Stimulated activated CD8-positive, alpha-beta memory T cell treated with anti-CD3 and anti-CD28 coated beads, Interleukin-2, amount 100 ng/mL, for 48 hours (primary cell): Measurements from ENCODE around the gene AGAP6.
A peak's percentile ranks its signal among the peaks of the same experiment; 100 is the strongest.
"Not testable (repeated sequence)": the region's sequence is repeated elsewhere in the genome, so short reads cannot be mapped to it uniquely, and the experiment has no call there.

Experiments used
- DNase-seq, 2 donors: peaks; one replicate each; pipeline ENCODE4 v3.0.0-alpha.2; 2020; ENCODE audit warnings: low read depth in 2 of 2

The AGAP6 gene

DNA sequence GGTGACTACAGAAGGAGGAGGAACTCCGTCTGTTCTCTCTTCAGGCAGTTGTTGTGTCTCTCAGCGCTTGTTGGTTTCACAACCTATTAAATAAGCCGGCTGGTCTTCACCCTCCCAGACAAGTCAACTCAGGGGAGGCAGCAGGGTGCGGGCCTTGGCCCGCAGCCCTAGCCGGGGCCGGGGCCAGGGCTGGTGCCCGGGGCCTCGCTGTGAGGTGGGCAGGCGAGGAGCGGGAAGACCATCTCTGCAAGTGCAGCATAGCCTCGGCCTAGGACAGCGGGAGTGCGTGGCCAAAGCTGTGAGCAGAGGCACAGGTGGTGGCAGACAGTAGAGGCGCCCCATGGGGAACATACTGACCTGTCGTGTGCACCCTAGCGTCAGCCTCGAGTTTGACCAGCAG lies at the start of gene AGAP6:
Gene AGAP6, plus strand, starts transcription at position 31 of the 400 bp plus-strand sequence. Its CDS starts 310 bp downstream, at position 341.
- not testable (repeated sequence) for DNase-seq

DNA sequence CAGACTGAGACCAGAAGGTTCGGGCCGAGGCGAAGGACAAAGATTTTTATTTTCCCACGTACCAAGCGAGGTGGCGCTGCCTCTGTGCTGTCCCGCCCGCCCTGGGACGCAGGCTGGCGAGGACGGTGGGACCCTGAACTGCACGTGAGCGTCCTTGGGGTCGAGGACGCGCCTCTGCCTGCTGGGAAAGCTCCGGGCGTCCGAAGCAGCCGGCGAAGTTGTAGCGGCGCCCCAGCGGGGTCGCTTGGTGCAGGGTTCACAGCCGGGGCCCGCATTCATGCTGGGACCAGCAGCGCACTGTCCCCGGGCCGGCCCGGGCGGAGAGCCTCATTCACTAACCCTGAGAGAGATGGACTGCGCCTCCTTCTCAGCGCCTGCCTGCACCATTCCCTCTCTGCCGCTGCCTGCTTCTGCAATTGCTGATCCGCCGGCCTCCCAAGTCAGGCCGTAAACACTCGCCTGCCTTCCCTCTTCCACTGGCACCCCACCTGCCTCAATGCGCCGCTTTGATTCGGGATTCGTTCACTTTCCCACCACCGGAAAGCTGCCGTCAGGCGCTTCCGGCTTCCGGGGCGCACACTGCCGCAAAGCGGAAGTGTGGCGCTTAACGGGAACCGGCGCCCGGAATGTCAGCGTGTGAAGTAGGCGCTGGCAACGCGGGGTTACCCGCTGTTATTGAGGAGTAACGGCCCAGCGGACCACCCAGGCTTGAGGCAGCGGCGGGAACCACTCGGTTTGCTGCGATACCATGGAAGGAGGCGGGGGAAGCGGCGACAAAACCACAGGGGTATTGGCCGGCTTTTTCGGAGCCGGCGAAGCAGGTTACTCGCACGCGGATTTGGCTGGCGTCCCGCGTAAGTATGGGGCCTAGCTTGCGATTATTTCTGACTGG lies 46.5 kb upstream of the AGAP6 start, which contains the start of the genes PARG and TIMM23B:
Gene PARG, minus strand, starts transcription at position 581 of the 892 bp plus-strand sequence. Its CDS starts 302 bp downstream, at position 279.
Gene TIMM23B, plus strand, starts transcription at position 607 of the 892 bp plus-strand sequence. Its CDS starts 142 bp downstream, at position 749.
- peak; percentile 68 to 69 for DNase-seq

DNA sequence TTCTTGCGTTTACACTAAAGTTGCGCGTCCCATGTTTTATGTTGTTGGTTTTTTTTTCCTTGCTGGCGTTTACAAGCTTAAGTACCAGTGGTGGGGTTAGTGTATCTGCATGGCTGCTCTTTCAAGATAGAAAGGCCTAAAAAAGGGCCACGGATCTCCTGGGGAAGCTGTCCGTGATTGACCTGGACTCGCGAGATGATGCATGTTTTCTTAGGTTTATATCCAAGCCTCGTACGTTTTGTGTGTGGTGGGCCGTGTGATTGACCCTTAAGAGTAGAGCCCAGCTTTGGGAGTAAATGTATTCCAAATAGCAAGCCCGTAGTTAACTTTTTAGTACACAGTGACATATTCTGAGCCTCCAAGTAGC lies 45.9 kb upstream of the AGAP6 start:
- DNase-seq, result not testable (repeated sequence)

DNA sequence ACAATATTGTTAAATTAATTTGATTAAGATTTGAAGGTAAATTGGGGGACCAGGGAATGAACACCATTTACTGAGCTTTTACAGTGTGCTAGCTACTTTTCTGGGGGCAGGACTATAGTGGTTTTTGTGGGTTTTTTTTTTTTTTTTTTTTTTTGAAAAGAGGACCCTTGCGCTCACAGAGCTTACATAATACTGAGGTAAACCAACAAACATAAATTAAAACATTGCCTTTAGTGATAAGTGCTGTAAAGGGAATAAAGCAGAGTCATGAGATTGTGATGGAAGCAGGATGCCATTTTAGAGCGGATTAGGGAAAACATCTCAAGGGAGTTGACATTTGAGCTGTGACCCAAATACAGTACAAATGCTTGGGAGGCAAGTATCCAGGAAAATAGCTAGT lies 44.6 kb upstream of the AGAP6 start:
- DNase-seq, result not testable (repeated sequence)

DNA sequence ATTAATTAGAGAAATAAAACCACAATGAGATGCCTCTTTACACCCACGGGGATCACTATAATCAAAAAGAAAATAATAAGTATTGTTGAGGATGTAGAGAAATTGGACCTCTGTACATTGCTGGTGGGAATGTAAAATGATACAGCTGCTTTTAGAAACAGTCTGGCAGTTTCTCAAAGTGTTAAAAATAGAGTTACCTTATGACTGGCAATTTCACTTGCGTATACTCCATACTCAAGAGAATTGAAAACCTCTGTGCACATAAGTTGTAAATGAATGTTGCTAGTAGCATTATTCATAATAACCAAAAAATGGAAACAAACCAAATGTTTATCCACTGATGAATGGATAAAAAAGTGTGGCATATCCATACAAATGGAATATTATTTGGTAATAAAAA lies 40.1 kb upstream of the AGAP6 start:
- DNase-seq, result not testable (repeated sequence)

- DNase-seq, result not testable (repeated sequence)
These were observed 39.5 kb upstream of the AGAP6 start for GRCh38 chr10:49948737-49949136.

- not testable (repeated sequence) for DNase-seq
These were observed 36.2 kb upstream of the AGAP6 start for GRCh38 chr10:49952006-49952405.

DNA sequence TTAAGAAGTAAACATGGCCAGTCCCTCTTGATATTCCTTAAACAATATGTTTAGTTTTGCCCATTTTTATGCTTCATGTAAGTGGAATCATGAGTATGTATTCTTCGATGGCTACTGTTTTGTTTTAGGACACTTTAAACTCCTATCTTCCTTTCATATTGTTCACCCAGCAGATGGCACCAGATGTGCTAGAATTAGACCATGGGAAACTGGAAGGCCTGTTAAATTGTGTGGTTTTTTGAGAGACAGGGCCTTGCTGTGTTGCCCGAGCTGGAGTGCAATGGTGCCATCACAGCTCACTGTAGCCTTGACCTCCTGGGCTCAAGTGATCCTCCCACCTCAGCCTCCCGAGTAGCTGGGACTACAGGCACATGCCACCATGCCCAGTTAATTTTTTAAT lies 35.1 kb upstream of the AGAP6 start:
- DNase-seq, result not testable (repeated sequence)

- DNase-seq, result not testable (repeated sequence)
These were observed 17.8 kb upstream of the AGAP6 start for GRCh38 chr10:49970331-49970857.

GRCh38 chr10:49971466-49971865 lies 16.7 kb upstream of the AGAP6 start:
- DNase-seq, result not testable (repeated sequence)

DNA sequence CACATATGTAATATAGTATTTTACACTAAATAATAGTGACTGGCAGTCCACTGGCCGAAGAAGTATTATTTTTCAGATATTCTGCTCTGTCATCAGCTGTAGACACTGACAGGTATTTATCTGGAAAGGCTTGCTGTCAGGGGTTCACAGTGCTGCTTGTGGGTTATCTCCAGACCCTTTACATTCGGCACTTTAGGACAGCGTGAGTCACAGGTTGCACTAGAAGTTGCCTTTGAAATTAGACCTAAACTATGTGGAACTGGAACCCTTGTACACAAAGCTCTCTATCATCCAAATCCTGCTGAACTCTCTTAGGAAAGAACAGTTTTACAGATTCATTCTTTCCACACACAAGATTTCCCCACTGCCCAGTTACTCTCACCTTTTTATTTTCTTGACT lies 16.1 kb upstream of the AGAP6 start:
- not testable (repeated sequence) for DNase-seq

GRCh38 chr10:49977756-49978155 lies 10.4 kb upstream of the AGAP6 start:
- DNase-seq, result not testable (repeated sequence)

- not testable (repeated sequence) for DNase-seq
These were observed 999 bp upstream of the AGAP6 start for GRCh38 chr10:49987207-49987606.

DNA sequence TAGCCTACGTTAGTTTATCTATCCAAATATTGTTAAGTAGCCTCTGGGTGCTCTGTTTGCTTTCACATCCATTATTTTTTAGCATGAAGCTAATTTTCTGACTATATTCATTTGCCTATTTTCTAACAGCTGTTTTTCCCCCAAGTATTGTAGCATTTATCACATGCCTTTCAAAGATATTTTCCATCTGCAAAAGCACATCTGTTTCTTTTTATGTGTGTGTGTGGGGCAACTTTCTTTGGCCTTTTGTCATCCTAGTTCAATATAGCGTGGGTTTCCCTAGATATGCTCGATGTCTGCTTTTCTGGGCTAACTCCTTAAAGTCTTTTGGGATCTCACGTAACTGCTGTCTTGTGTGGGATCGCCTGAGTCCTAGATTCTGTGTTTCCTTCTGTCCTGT lies 7.1 kb downstream of the AGAP6 start:
- DNase-seq, result not testable (repeated sequence)

DNA sequence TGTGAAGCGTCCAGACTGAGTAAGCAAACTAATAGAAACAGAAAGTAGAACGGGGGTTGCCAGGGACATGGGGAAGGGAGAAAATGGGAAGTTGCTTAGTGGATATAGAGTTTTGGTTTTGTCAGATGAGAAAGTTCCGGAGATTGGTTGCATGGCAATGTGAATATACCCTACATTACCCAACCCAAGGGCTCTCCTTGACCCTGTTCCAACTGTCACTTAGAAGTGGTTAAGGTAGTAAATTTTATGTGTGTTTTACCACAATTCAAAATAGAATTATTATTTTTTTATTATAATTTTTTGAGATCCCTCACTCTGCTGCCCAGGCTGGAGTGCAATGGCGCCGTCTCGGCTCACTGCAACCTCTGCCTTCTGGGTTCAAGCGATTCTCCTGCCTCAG lies 25.8 kb downstream of the AGAP6 start:
- not testable (repeated sequence) for DNase-seq

DNA sequence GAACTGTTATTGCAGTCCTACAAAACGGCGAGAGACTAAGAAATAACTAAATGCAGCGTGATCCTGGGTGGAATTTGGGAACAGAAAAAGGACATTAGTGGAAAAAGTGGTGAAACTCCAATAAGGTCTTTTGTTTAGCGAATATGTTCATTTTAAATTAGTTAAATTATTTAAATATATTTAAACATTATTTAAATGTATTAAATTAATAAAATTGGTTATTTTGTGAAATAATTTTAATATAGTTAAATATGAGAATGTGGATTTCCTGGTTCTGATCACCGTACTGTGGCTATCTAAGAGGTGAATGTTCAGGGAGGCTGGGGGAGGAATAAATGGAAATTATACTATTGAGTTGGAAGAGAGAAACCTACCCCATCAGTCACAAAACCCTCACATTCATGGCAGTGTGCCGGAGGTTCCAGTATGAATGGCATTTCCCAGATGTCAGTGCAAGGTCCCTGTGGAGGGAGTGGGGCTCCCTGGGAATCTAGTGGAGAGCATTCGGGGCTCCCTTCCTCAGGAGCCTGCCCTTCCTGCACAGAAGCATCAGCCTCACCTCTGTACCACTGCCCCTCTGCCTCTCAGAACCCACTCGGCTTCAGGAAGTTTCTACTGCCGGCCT lies 27.5 kb downstream of the AGAP6 start:
- DNase-seq, result not testable (repeated sequence)

DNA sequence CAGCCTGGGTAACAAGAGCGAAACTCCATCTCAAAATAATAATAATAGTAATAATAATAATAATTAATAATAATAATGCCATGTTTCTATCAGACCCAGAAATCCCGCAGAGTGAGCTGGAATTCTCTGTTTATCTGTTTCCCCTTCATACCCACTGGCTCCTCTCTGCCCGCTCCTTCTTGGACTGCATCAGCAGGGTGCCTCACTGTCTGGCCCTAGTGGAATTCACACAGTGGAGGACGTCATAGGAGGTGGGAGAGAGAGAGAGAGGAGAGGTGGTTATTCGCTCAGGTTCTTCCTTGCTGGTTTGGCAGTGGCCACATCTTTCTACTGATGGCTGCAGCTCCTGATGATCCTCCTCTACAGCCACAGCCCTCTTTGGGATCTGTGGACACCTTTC lies 28.7 kb downstream of the AGAP6 start:
- DNase-seq, result not testable (repeated sequence)

GRCh38 chr10:50017646-50018045 lies 29.4 kb downstream of the AGAP6 start:
- not testable (repeated sequence) for DNase-seq

DNA sequence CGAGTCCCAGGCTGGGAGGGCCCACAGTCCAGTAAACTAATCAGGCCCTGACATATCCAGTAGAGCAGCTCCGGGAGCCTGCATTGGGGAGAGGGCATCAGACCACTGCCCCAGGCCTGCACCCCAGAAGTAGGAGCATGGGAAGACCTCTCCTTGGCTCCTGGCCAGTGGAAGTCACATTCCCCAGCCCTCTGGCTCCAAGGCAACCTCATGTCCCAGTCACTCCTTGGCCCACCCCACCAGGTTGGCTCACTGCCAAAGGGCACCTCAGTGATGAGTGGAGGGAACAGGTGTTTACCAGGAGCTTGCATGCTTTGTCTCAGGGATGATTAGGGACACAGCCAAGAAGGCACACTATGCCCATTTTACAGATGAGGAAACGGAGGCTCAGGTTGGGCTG lies 31.1 kb downstream of the AGAP6 start:
- DNase-seq, result not testable (repeated sequence)

- DNase-seq, result not testable (repeated sequence)
These were observed 32.3 kb downstream of the AGAP6 start for GRCh38 chr10:50020451-50021024.

GRCh38 chr10:50021646-50022045 lies 33.4 kb downstream of the AGAP6 start:
- no peak for DNase-seq
